Measurements from ENCODE around the gene RAB9A.
A peak's percentile ranks its signal among the peaks of the same experiment; 100 is the strongest.
"Not testable (repeated sequence)": the region's sequence is repeated elsewhere in the genome, so short reads cannot be mapped to it uniquely, and the experiment has no call there.

Gene RAB9A

GRCh38 chrX:13700380-13700779, 11.5 kb downstream of the RAB9A start:
- no peak for DNase-seq (ENCODE audit: low read depth, low spot score)

DNA sequence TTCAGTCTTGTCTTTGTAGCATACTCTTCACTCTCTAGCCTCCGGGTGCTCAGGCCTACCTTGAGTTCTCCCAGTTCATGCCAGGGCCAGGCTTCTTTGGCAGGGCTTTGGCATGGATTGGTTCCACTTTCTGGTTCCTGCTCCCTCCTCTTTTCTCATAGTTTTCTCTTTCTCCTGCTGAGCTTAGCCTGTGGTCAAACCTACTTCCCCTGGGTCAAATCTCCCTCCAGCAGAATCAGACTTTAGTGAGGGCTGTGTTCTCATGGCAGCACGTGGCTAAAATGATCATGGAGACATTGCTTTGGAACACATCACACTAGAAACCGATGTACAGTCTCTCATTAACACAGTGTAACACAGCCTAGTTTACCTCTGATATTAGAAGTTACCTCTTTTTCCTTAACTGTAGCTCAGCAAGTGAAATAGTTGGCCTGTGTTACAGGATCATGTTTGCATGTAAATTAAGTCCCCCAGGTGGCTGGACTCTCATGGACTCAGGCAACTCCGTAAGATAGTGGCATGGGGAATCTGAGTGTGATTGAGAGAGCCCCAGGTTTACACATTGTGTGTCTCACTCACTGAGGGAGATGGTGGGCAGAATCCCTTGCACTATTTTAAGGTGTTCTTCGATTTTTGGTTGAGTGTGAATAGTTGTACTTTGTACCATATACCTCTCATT, 13.3 kb downstream of the RAB9A start:
- DNase-seq (ENCODE audit: low read depth, low spot score): no peak

- no peak for DNase-seq (ENCODE audit: low read depth, low spot score)
These were observed 14.2 kb downstream of the RAB9A start for GRCh38 chrX:13703135-13703534.

DNA sequence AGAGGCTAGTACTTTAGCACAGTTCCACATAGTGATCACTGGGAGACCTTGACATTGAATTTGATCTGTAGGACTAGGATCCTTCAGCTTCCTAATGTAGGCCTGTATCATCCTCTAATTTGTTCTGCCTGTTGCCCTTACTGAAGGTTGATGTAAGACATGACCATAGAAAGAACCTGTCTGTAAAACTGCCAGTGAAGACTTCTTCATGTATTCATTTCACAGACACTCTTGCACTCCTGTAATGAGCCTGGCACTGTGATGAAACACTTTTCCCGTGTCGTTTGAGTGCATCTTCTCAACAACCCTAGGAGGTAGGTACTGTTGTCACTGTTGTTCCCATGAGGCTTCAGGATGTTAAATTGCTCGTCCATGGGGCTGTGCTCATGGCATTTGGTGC, 14.7 kb downstream of the RAB9A start:
- DNase-seq (ENCODE audit: low read depth, low spot score): no peak

- no peak for DNase-seq (ENCODE audit: low read depth, low spot score)
These were observed 22.2 kb downstream of the RAB9A start for GRCh38 chrX:13711141-13711540.

GRCh38 chrX:13716455-13716854, 27.5 kb downstream of the RAB9A start:
- DNase-seq (ENCODE audit: low read depth, low spot score): no peak

DNA sequence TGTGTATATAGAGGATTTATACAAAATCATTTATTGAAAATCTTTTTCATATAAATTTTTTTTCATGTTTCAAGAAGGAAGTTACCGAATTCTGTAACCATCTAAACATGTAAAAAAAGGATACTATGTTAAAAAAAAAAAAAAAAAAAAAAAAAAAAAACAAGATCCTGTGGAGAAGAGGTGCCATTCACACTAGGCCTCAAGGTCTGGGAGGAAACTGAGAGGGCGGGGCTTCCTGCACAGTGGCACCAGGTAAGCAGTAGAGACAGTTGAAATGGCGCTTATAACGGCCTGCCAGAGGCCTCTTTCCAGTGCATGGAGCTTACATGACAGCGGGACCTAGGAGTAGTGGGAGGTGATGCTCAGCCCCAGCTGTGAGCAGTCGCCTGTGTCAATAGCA, 28.0 kb downstream of the RAB9A start:
- no peak for DNase-seq (ENCODE audit: low read depth, low spot score)

DNA sequence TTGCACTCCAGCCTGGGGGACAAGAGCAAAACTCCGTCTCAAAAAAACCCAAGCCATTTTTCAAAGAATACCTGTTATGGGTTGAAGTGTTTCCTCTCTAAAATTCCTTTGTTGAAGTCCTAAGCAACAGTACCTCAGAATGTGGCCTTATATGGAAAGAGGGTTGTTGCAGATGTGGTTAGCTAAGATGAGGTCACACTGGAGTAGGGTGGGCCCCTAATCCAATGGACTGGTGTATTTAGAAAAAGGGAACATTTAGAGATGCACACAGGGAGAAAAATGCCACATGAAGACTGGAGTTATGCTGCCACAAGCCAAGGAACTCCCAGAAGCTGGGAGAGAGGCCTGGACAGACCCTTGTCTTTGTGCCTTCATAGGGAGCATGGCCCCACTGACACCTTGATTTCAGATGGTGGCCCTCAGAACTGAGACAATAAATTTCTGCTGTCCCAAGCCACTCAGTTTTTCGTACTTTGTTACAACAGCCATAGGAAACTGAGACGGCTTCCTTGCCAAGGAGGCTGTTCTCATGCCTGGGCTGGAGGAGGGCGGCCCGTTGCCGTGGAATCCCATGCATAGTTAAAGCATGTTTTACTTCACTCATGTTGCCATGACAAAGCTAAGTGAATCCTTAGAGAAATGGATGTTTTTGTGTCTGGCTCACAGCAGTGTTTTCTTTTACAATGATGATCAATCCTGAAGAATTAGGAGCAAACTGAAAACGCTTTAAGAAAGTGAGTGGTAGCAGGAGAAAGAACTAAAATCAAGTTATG, 29.0 kb downstream of the RAB9A start:
- DNase-seq (ENCODE audit: low read depth, low spot score): no peak

GRCh38 chrX:13719192-13719856, 30.4 kb downstream of the RAB9A start:
- DNase-seq (ENCODE audit: low read depth, low spot score): no peak

- DNase-seq (ENCODE audit: low read depth, low spot score): no peak
These were observed 32.4 kb downstream of the RAB9A start for GRCh38 chrX:13721371-13721770.

- no peak for DNase-seq (ENCODE audit: low read depth, low spot score)
These were observed 33.0 kb downstream of the RAB9A start for GRCh38 chrX:13721819-13722519.

GRCh38 chrX:13724878-13725277, 36.0 kb downstream of the RAB9A start:
- not testable (repeated sequence) for DNase-seq (ENCODE audit: low read depth, low spot score)

- not testable (repeated sequence) for DNase-seq (ENCODE audit: low read depth, low spot score)
These were observed 37.7 kb downstream of the RAB9A start for GRCh38 chrX:13726583-13726982.

- not testable (repeated sequence) for DNase-seq (ENCODE audit: low read depth, low spot score)
These were observed 41.6 kb downstream of the RAB9A start for GRCh38 chrX:13730523-13730922.

- DNase-seq (ENCODE audit: low read depth, low spot score): no peak
These were observed 43.5 kb downstream of the RAB9A start for GRCh38 chrX:13732246-13733067.

DNA sequence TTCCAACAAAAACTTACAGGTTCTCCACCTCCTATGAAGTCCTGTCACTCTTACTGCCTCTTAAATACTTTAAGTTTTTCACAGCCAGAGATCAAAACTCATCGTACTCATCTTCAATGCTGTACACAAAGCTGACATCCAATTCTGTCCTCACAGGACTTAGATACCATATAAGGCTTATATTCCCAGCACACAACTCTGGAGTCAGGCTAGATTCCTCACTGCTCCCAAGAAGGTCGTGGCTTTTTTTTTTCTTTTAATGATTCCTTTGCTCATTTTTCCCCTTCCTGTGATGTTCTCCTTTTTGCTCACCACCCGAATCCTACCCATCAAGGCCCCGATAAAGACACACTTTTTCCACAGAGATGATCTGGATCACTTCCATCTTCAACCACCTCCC, 44.6 kb downstream of the RAB9A start:
- DNase-seq (ENCODE audit: low read depth, low spot score): no peak

- DNase-seq (ENCODE audit: low read depth, low spot score): peak; percentile 63
These were observed 45.6 kb downstream of the RAB9A start, which contains the start of the genes OFD1 and TRAPPC2 for GRCh38 chrX:13734278-13735172. Gene OFD1 (plus strand): TSS chrX:13734748. CDS start chrX:13735072, 324 bp downstream. Gene TRAPPC2 (minus strand): TSS chrX:13734620. CDS start chrX:13719963, 14,657 bp downstream.

DNA sequence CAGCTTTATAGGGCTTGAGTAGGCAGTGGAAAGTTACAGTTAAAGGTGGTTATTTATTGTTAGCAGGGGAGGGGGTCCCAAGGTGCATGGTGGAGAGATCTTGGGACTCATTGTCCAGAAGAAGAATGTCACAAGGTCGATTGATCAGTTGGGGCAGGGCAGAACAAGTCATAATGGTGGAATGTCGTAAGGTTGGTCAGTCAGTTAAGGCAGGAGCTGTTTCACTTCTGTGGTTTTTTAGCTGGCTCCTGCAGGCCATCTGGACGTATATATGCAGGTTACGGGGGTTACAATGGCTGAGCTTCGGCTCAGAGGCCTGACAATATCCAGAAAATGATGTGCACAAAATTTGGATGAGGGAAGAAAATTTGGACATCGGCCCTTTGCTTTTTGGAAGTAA, 52.8 kb downstream of the RAB9A start:
- no peak for DNase-seq (ENCODE audit: low read depth, low spot score)

DNA sequence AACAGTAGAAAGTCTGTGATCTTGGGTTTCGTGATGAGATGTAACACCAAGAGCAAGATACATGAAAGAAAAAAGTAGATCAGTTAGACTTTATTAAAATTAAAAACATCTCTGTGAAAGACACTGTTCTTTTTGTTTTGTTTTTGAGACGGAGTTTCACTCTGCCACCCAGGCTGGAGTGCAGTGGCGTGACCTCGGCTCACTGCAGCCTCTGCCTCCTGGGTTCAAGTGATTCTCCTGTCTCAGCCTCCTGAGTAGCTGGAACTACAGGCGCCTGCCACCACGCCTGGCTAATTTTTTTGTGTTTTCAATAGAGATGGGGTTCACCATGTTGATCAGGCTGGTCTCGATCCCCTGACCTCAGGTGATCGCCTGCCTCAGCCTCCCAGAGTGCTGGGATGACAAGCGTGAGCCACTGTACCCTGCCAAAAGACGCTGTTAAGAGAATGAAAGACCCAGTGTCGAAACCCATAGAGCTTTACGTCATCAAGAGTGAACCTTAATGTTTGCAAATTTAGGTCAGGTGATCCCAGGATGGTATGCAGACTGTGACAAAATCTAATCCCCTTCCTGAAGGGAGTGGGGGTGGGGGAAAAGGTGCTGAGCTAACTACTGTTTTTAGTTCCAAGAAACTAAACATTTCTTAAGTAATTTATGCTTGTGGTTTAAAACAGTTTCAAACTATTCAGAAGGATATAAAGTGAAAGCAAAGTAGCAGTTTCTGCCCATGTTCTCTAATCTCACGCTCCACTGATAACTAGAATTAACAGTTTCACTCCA, 53.7 kb downstream of the RAB9A start:
- no peak for DNase-seq (ENCODE audit: low read depth, low spot score)

Data from activated naive CD8-positive, alpha-beta T cell treated with anti-CD3 and anti-CD28 coated beads, Interleukin-2, amount 50 U/mL, for 16 hours (primary cell).